ENCODE results near the gene CFAP46.

CFAP46 gene

GRCh38 chr10:132909491-132910071, 32.8 kb downstream of the CFAP46 start:
- no peak for TF ChIP-seq CTCF (IDR thresholded peaks at IDR 0.05)

- no peak for TF ChIP-seq CTCF (IDR thresholded peaks at IDR 0.05)
These were observed 33.6 kb downstream of the CFAP46 start for GRCh38 chr10:132908621-132909295.

GRCh38 chr10:132907821-132908620, 34.3 kb downstream of the CFAP46 start:
- TF ChIP-seq CTCF (IDR thresholded peaks at IDR 0.05) = no peak

- TF ChIP-seq CTCF (IDR thresholded peaks at IDR 0.05) = no peak
These were observed 35.5 kb downstream of the CFAP46 start for GRCh38 chr10:132906836-132907235.

GRCh38 chr10:132906106-132906505, 36.3 kb downstream of the CFAP46 start:
- TF ChIP-seq CTCF (IDR thresholded peaks at IDR 0.05) = no peak

- TF ChIP-seq CTCF (IDR thresholded peaks at IDR 0.05) = no peak
These were observed 36.7 kb downstream of the CFAP46 start for GRCh38 chr10:132905661-132906060.

- TF ChIP-seq CTCF (IDR thresholded peaks at IDR 0.05) = no peak
These were observed 37.3 kb downstream of the CFAP46 start for GRCh38 chr10:132904814-132905649.

Measured in LNCAP (cell line).